ENCODE measurements around the gene AUTS2. TPM values are rescaled to one million over a fixed set of nuclear protein-coding genes. Genes with fewer than 3 reads are reported as not detected.

AUTS2 gene
- total RNA-seq, 1 donor from 2014 or later: 9.9 TPM

DNA sequence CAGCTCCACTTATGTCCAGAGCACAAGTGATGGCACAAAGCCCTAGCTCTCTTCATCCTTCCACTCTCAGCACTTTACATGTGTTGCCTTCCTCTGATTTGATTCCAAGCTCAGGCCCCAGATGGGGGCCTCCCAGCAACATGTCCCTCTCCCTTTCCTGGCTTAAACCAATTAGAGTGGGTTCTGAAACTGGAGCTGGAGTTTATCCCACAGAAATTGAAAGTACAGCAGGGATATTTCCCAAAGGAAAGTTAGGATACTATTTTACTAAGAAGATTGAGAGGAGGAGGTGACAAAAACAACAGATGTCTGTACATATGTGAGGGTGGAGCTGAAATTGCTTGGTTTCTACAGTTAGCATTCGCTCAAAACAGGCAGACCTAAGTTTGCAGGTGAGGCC lies 724.6 kb downstream of the AUTS2 start:
- H3K27me3 ChIP-seq (ENCODE audit: control insufficient read depth, insufficient read depth, low read length): no peaks in the 10 kb centered on the region
- TF ChIP-seq, protein P1, sequence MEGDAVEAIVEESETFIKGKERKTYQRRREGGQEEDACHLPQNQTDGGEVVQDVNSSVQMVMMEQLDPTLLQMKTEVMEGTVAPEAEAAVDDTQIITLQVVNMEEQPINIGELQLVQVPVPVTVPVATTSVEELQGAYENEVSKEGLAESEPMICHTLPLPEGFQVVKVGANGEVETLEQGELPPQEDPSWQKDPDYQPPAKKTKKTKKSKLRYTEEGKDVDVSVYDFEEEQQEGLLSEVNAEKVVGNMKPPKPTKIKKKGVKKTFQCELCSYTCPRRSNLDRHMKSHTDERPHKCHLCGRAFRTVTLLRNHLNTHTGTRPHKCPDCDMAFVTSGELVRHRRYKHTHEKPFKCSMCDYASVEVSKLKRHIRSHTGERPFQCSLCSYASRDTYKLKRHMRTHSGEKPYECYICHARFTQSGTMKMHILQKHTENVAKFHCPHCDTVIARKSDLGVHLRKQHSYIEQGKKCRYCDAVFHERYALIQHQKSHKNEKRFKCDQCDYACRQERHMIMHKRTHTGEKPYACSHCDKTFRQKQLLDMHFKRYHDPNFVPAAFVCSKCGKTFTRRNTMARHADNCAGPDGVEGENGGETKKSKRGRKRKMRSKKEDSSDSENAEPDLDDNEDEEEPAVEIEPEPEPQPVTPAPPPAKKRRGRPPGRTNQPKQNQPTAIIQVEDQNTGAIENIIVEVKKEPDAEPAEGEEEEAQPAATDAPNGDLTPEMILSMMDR (IDR thresholded peaks at IDR 0.05; ENCODE audit: insufficient read depth, low read length, poor library complexity, severe bottlenecking): no peak
- DNase-seq (ENCODE audit: low read depth): no peak
- H3K4me3 ChIP-seq (ENCODE audit: low read depth, low read length): no peak overlapping the region
- H3K36me3 ChIP-seq (ENCODE audit: control insufficient read depth, insufficient read depth, low read length): no peaks in the 10 kb centered on the region

DNA sequence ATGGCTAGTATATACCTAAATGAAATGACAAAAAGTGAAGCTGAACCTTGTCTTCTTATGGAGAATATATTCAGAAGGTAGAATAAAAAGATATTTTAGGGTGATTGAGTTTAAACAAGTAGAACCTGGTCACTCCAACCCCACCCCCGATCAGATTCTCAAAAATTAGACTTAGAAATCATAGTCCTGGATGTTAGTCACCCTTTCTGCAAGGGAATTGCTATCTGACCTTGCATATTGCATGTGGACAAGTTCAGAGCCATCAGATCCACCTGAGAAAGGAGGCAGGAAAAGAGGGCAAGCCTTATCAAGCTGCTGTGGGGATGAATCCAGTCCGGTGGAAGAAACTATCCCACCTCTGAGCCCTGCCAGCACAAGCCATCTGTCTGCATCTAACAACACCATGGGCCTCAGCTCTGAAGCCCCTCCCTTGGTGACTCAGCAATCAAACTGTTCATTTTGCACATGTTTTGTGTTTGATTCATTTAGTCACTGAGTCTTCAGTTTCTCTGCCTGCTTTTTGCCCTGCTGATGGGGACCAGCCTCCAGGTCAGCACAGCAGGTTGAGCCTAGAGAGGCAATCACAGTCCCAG lies 727.3 kb downstream of the AUTS2 start:
- TF ChIP-seq, protein P1 (IDR thresholded peaks at IDR 0.05; ENCODE audit: insufficient read depth, low read length, poor library complexity, severe bottlenecking): no peak
- no peaks in the 10 kb centered on the region for H3K27me3 ChIP-seq (ENCODE audit: control insufficient read depth, insufficient read depth, low read length)
- no peaks in the 10 kb centered on the region for H3K36me3 ChIP-seq (ENCODE audit: control insufficient read depth, insufficient read depth, low read length)
- DNase-seq (ENCODE audit: low read depth): peak; percentile 34
- no peak overlapping the region for H3K4me3 ChIP-seq (ENCODE audit: low read depth, low read length)

DNA sequence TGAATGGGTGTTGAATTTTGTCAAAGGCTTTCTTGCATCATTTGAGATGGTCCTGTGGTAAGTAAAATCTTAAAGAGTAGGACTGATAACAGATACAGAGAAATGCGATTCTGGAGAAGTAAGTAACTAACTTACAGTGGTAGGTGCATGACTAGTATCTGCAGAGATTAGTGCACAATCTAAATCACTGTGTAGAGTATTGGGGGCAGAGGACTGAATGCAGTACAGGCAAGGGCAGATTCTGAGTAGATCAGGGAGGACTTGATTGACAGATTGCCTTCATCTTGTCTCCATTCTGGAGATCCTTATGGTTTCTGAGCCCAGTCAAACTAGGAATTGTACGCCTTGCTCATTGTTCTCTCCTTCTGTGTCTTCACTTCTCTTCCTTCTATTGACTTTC lies 736.0 kb downstream of the AUTS2 start:
- Histone ChIP-seq H3K36me3 (ENCODE audit: control insufficient read depth, insufficient read depth, low read length) (no peaks in the 10 kb centered on the region), H3K27me3 (ENCODE audit: control insufficient read depth, insufficient read depth, low read length) (no peaks in the 10 kb centered on the region), H3K4me3 (ENCODE audit: low read depth, low read length) (no peak overlapping the region)
- TF ChIP-seq, protein P1 (IDR thresholded peaks at IDR 0.05; ENCODE audit: insufficient read depth, low read length, poor library complexity, severe bottlenecking): no peak
- no peak for DNase-seq (ENCODE audit: low read depth)

DNA sequence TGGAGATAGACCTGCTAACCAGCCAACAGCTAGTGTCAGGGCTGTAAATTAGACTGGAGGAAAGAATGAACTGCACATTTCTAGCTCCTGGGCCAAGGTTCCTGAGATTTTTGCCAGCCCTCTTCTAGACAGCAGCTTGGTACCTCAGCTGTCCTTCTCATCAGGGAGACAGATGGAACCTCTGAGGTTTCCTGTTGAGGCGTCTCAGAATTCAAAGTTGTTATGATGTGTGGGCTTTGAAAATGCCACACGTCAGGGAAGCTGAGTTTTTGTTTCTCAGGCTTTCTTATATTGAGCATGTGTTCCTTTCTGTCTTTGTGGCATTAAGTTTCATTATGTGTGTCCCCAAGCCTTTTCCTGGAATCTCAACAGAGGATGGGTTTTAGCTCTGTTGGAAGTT lies 736.6 kb downstream of the AUTS2 start:
- TF ChIP-seq, protein P1 (IDR thresholded peaks at IDR 0.05; ENCODE audit: insufficient read depth, low read length, poor library complexity, severe bottlenecking): no peak
- no peak overlapping the region for H3K4me3 ChIP-seq (ENCODE audit: low read depth, low read length)
- DNase-seq (ENCODE audit: low read depth): no peak
- H3K27me3 ChIP-seq (ENCODE audit: control insufficient read depth, insufficient read depth, low read length): no peaks in the 10 kb centered on the region
- no peaks in the 10 kb centered on the region for H3K36me3 ChIP-seq (ENCODE audit: control insufficient read depth, insufficient read depth, low read length)

DNA sequence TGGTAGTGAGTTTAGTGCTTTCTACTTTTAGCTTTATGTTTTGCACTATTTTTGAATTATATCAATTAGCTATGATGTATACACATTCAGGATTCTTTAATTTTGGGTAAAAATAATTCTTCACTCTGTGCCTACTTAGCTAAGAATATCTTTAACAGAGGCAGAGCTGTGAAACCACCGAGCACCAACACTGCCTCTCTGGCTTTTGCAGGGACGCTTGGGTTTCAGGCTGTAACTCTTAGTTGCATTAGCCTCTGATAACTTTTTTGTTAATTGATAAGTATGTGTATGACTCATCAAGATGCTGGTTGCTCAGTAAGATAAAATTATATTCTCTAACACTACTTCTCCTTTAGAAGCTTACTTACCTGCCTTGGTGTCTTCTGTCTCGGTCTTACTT lies 738.3 kb downstream of the AUTS2 start:
- H3K36me3 ChIP-seq (ENCODE audit: control insufficient read depth, insufficient read depth, low read length): no peaks in the 10 kb centered on the region
- DNase-seq (ENCODE audit: low read depth): no peak
- H3K4me3 ChIP-seq (ENCODE audit: low read depth, low read length): no peak overlapping the region
- no peaks in the 10 kb centered on the region for H3K27me3 ChIP-seq (ENCODE audit: control insufficient read depth, insufficient read depth, low read length)
- TF ChIP-seq, protein P1 (IDR thresholded peaks at IDR 0.05; ENCODE audit: insufficient read depth, low read length, poor library complexity, severe bottlenecking): no peak

DNA sequence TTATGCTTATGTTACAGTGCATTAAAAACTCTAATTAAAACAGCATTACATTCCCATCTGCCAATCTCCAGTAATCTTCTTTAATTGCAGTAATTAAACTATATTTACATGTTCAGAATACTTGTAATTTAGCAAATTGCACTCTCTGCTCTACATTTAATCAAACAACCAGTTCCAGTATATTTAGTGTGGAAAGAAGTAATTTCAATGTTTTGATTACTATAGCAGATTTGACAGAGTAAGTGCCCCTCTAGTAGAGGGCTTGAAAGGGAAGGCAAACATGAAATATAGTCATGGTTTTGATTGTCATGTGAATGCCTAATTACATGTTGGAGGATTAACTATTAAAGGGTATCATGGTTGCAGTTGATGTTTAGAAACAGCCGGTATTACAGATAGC lies 739.7 kb downstream of the AUTS2 start:
- TF ChIP-seq, protein P1 (IDR thresholded peaks at IDR 0.05; ENCODE audit: insufficient read depth, low read length, poor library complexity, severe bottlenecking): no peak
- Histone ChIP-seq H3K4me3 (ENCODE audit: low read depth, low read length) (no peak overlapping the region), H3K27me3 (ENCODE audit: control insufficient read depth, insufficient read depth, low read length) (no peaks in the 10 kb centered on the region), H3K36me3 (ENCODE audit: control insufficient read depth, insufficient read depth, low read length) (no peaks in the 10 kb centered on the region)
- no peak for DNase-seq (ENCODE audit: low read depth)

All from kidney epithelial cell (primary cell).